K562 (cell line): ENCODE measurements around the gene LRRC3C. TPM values are rescaled to one million over a fixed set of nuclear protein-coding genes. Genes with fewer than 3 reads are reported as not detected.

Experiments
- ARID4B ChIP-seq: sonication (generic); formaldehyde crosslinking; IDR thresholded peaks from 2 replicates; pipeline ENCODE4 v1.8.0; 2022; ENCODE audit warnings: mild to moderate bottlenecking, missing genetic modification reagents
- BCLAF1 ChIP-seq, 2 experiments: fragments of 450-650 bp in 1 of 2; IDR thresholded peaks; 2 replicates each; pipeline ENCODE4 v1.6.1; 2011 to 2017; ENCODE audit warnings: low read depth in 2 of 2, antibody characterized with exemption in 1 of 2, borderline replicate concordance in 1 of 2, low read length in 1 of 2, mild to moderate bottlenecking in 1 of 2, mixed read lengths in 1 of 2; ENCODE audit not compliant: control insufficient read depth in 1 of 2
- BCOR ChIP-seq: fragments of 450-650 bp; IDR thresholded peaks from 2 replicates; pipeline ENCODE4 v1.6.1; 2016
- GABPA ChIP-seq: fragments of 200-800 bp; sonication (Bioruptor generic); conservative IDR thresholded peaks from 2 replicates; pipeline ENCODE4 v1.6.1; 2016; ENCODE audit warnings: low read depth, missing genetic modification characterization, missing compliant biosample characterization
- HDAC1 ChIP-seq, 2 experiments: fragments of 450-650 bp; IDR thresholded peaks; 2 replicates each; pipeline ENCODE4 v1.6.1; 2016 to 2017; ENCODE audit warnings: inconsistent platforms in 1 of 2, mild to moderate bottlenecking in 1 of 2, moderate library complexity in 1 of 2
- HNRNPL ChIP-seq: fragments of 200-400 bp; formaldehyde crosslinking; IDR thresholded peaks from 2 replicates; pipeline ENCODE4 v1.6.1; 2017; ENCODE audit warnings: low read depth, mild to moderate bottlenecking, low read length
- POLR2G ChIP-seq: fragments of 200-400 bp; formaldehyde crosslinking; IDR thresholded peaks from 2 replicates; pipeline ENCODE4 v1.6.1; 2017; ENCODE audit warnings: low read depth, mild to moderate bottlenecking, antibody characterized with exemption, low read length, moderate library complexity
- PURB ChIP-seq: sonication (generic); formaldehyde crosslinking; IDR thresholded peaks from 2 replicates; pipeline ENCODE4 v1.9.0; 2021; ENCODE audit warnings: low read depth, mild to moderate bottlenecking, missing genetic modification reagents
- RAD51 ChIP-seq: fragments of 450-650 bp; IDR thresholded peaks from 2 replicates; pipeline ENCODE4 v1.7.1; 2016; ENCODE audit warnings: low read depth, mild to moderate bottlenecking, borderline replicate concordance
- ZNF512 ChIP-seq: IDR thresholded peaks from 2 replicates; pipeline ENCODE4 v1.6.1; 2016; ENCODE audit warnings: missing genetic modification characterization, missing compliant biosample characterization
- ZNF609 ChIP-seq: sonication (generic); formaldehyde crosslinking; IDR thresholded peaks from 2 replicates; pipeline ENCODE4 v1.8.1; 2023; ENCODE audit warnings: missing genetic modification reagents, mild to moderate bottlenecking, borderline replicate concordance
- polyA plus RNA-seq, 8 experiments: library from polyadenylated mRNA; depleted of rRNA in 4 of 8; stranded (reverse) in 5 of 8; unstranded in 3 of 8; fragments of >200 nt; fragmentation: Nextera tagmentation in 2 of 8; fragmentation: Illumina TruSeq in 1 of 8; extraction: Ambion mirVana in 2 of 8; extraction: Trizol in 1 of 8; gene quantifications; 2 replicates each; pipeline versions ENCODE4 v1.2.1 to v1.2.3, GENCODE V29; 2011 to 2014; ENCODE audit warnings: inconsistent platforms in 1 of 8, missing spikeins in 1 of 8
- total RNA-seq, 7 experiments: library from RNA; depleted of rRNA in 6 of 7; stranded (reverse); fragments of >200 nt in 6 of 7; fragmentation: Illumina TruSeq in 2 of 7; extraction: Trizol in 2 of 7; gene quantifications; 2 replicates each; pipeline versions ENCODE4 v1.2.1 to v1.2.3, GENCODE V29; 2011 to 2021; ENCODE audit warnings: low replicate concordance in 1 of 7

Gene LRRC3C
- total and polyA plus RNA-seq, 9 of the 15 experiments (the other 6 are each of a cell fraction or from before 2014, with no cell fraction given) = not detected

GRCh38 chr17:39980351-39981206 is 53.0 kb downstream of the LRRC3C start, which contains the start of gene PSMD3 (continued):
- TF ChIP-seq RAD51 = peak; percentile 74
- TF ChIP-seq POLR2G = peak; percentile 96
- no peak; the same call in 1 of the 2 replicates for TF ChIP-seq BCOR
- 0 out of 2 replicates have a peak, but pooled peaks have one; percentile 45 for TF ChIP-seq HNRNPL
- peak; percentile 85 for TF ChIP-seq ARID4B (CRISPR knock-in tag)
- no peak for TF ChIP-seq PURB
- no peak for TF ChIP-seq ZNF512 (tag)
- no peak for TF ChIP-seq ZNF609 (CRISPR knock-in tag)
- peak in 1 of 2 experiments; percentile 95; a peak in 2 of 4 replicates for TF ChIP-seq HDAC1 (IDR thresholded peaks at IDR 0.05)
- no peak; the same call in 1 of the 2 replicates for TF ChIP-seq GABPA (tag)
- TF ChIP-seq BCLAF1 (IDR thresholded peaks at IDR 0.05; ENCODE audit: borderline replicate concordance in 1 of 2, control insufficient read depth in 1 of 2, low read depth in 2 of 2, low read length in 1 of 2) = no peak
